KMS-11 (cell line): ENCODE results near the gene RAB19.

Experiments used
- H2AFZ ChIP-seq: fragments of 200-600 bp; sonication (generic); 2 replicates; pipeline ENCODE4 v1.6.1; 2016; ENCODE audit warnings: antibody characterized with exemption, mixed run types, low read depth
- H3K27ac ChIP-seq: fragments of 200-600 bp; sonication (generic); 2 replicates; pipeline ENCODE4 v1.6.1; 2016; ENCODE audit warnings: mild to moderate bottlenecking, mixed run types
- H3K27me3 ChIP-seq: fragments of 200-600 bp; sonication (generic); 2 replicates; pipeline ENCODE4 v1.6.1; 2017; ENCODE audit warnings: mild to moderate bottlenecking, low read depth, mixed run types, moderate library complexity; ENCODE audit not compliant: insufficient read depth
- H3K36me3 ChIP-seq: fragments of 200-600 bp; sonication (generic); 2 replicates; pipeline ENCODE4 v1.6.1; 2017; ENCODE audit warnings: mild to moderate bottlenecking, mixed run types; ENCODE audit not compliant: insufficient read depth
- H3K4me1 ChIP-seq: fragments of 200-600 bp; sonication (generic); 2 replicates; pipeline ENCODE4 v1.6.1; 2016; ENCODE audit warnings: mild to moderate bottlenecking, low read depth, mixed run types; ENCODE audit not compliant: poor library complexity, severe bottlenecking
- H3K4me2 ChIP-seq: fragments of 200-600 bp; sonication (generic); 2 replicates; pipeline ENCODE4 v1.7.0; 2016; ENCODE audit warnings: mild to moderate bottlenecking, mixed run types
- H3K4me3 ChIP-seq: fragments of 200-600 bp; sonication (generic); IDR thresholded peaks from 2 replicates; pipeline ENCODE4 v1.6.1; 2017; ENCODE audit warnings: low read depth, low read length, mixed read lengths; ENCODE audit not compliant: insufficient read depth
- H3K79me2 ChIP-seq: fragments of 200-600 bp; sonication (generic); 2 replicates; pipeline ENCODE4 v1.6.1; 2016; ENCODE audit warnings: low read depth, mixed run types; ENCODE audit not compliant: insufficient read depth
- H3K9ac ChIP-seq: fragments of 200-600 bp; sonication (generic); 2 replicates; pipeline ENCODE4 v1.6.1; 2016; ENCODE audit warnings: mild to moderate bottlenecking, mixed run types
- H4K20me1 ChIP-seq: fragments of 200-600 bp; sonication (generic); 2 replicates; pipeline ENCODE4 v1.6.1; 2016; ENCODE audit warnings: mild to moderate bottlenecking, mixed run types; ENCODE audit not compliant: insufficient read depth
- TF ChIP-seq, protein P1 (sequence below): fragments of 200-600 bp; sonication (generic); conservative IDR thresholded peaks from 2 replicates; pipeline ENCODE4 v1.6.1; 2017; ENCODE audit warnings: low read depth, mild to moderate bottlenecking, antibody characterized with exemption, low read length, moderate library complexity, mixed read lengths

The RAB19 gene

DNA sequence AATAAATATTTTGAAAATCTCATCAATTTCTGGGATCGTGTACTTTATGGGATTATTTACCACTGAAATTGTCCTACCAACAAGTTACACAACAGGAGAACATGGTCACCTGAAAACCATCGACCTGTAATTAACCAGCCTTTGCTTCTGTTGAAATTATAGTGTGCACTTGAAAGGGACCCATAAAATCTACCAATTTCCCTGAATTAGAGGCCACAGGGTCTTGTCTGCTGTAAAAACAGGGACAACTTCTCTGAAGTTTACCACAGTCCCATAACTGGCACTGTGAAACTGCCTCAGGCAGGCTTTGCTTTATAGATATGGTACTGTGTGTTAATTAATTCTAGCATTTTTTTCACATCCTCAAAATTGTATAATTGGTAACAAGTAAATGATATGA is 37.7 kb downstream of the RAB19 start:
- no peak overlapping the region for H3K4me2 ChIP-seq
- H2AFZ ChIP-seq, result no peak overlapping the region
- TF ChIP-seq, protein P1, sequence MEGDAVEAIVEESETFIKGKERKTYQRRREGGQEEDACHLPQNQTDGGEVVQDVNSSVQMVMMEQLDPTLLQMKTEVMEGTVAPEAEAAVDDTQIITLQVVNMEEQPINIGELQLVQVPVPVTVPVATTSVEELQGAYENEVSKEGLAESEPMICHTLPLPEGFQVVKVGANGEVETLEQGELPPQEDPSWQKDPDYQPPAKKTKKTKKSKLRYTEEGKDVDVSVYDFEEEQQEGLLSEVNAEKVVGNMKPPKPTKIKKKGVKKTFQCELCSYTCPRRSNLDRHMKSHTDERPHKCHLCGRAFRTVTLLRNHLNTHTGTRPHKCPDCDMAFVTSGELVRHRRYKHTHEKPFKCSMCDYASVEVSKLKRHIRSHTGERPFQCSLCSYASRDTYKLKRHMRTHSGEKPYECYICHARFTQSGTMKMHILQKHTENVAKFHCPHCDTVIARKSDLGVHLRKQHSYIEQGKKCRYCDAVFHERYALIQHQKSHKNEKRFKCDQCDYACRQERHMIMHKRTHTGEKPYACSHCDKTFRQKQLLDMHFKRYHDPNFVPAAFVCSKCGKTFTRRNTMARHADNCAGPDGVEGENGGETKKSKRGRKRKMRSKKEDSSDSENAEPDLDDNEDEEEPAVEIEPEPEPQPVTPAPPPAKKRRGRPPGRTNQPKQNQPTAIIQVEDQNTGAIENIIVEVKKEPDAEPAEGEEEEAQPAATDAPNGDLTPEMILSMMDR, result no peak
- no peaks in the 10 kb centered on the region for H4K20me1 ChIP-seq
- H3K4me3 ChIP-seq, result no peak overlapping the region
- no peaks in the 10 kb centered on the region for H3K36me3 ChIP-seq
- no peak overlapping the region for H3K9ac ChIP-seq
- H3K27me3 ChIP-seq, result no peaks in the 10 kb centered on the region
- no peaks in the 10 kb centered on the region for H3K79me2 ChIP-seq
- H3K27ac ChIP-seq, result no peak overlapping the region
- no peaks in the 10 kb centered on the region for H3K4me1 ChIP-seq

DNA sequence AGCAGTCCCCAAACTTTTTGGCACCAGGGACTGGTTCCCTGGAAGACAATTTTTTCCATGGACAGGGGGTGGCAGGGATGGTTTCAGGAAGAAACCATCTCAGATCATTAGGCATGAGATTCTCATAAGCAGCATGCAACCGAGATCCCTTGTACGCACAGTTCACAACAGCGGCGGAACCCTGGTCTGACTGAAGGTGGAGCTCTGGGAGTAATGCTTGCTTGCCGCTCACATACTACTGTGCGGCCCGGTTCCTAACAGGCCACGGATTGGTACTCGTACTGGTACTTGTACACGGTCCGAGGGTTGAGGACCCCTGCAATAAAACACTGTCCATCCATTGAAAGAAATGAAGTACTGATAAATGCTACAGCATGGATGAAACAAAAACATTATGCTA is 42.6 kb downstream of the RAB19 start:
- H3K4me2 ChIP-seq, result no peak overlapping the region
- no peaks in the 10 kb centered on the region for H3K4me1 ChIP-seq
- no peak overlapping the region for H3K9ac ChIP-seq
- H4K20me1 ChIP-seq, result no peaks in the 10 kb centered on the region
- no peaks in the 10 kb centered on the region for H3K36me3 ChIP-seq
- TF ChIP-seq, protein P1, result no peak
- no peak overlapping the region for H3K27ac ChIP-seq
- H3K4me3 ChIP-seq, result no peak overlapping the region
- H2AFZ ChIP-seq, result no peak overlapping the region
- no peaks in the 10 kb centered on the region for H3K27me3 ChIP-seq
- H3K79me2 ChIP-seq, result no peaks in the 10 kb centered on the region

DNA sequence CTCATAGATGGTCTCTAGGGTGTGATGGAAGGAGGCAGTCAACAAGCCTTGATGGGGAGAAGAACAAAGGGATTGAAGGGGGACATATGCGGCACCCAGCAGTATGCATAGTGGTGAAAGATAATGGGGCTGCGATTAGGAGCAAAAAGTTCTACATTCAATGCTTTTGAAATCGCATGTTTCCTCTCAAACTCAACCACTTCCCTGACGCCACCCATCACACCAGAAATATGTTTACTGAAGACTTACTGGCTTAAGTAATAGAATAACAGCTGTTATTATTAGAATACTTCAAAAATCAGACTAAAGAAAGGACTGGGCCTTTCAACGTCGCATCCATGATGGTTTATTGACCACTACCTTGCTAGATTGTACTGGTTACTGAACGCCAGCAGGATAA is 44.0 kb downstream of the RAB19 start:
- H2AFZ ChIP-seq, result no peak overlapping the region
- no peaks in the 10 kb centered on the region for H3K4me1 ChIP-seq
- H3K36me3 ChIP-seq, result no peaks in the 10 kb centered on the region
- H3K4me2 ChIP-seq, result no peak overlapping the region
- TF ChIP-seq, protein P1, result no peak
- no peak overlapping the region for H3K27ac ChIP-seq
- no peak overlapping the region for H3K4me3 ChIP-seq
- H3K9ac ChIP-seq, result no peak overlapping the region
- no peaks in the 10 kb centered on the region for H4K20me1 ChIP-seq
- no peaks in the 10 kb centered on the region for H3K79me2 ChIP-seq
- H3K27me3 ChIP-seq, result no peaks in the 10 kb centered on the region

DNA sequence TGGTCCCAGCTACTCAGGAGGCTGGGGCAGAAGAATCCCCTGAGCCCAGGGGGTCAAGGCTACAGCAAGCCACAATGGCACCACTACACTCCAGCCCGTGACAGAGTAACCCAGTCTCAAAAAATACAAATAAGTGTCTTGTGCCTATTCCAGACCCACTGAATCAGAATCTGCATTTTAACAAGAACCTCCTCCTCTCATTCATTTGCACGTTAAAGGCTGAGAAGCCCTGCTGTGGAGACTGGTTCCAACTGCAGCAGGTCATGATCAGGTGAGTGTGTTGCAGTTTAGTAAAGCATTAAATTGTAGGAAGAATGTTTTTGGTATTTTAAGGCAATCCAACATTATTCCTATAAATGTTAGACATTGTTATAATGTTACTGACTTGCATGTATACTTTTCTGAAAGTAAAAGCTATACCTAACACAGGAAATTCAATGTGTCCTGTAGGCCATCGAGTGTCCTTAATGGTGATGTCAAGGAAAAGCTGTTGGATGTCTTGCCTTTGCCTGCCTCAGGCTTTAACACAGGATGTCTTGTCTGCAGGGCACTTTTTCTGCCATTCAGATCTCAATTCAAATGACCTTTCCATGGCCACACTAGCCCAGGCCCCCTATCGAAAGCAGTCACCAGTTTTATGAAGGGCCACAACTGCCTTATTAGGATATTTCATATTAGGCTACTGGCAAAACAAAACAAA is 45.1 kb downstream of the RAB19 start:
- Histone ChIP-seq H3K27me3 (no peaks in the 10 kb centered on the region), H2AFZ (no peak overlapping the region), H3K9ac (no peak overlapping the region), H3K27ac (no peak overlapping the region), H3K4me2 (no peak overlapping the region), H3K79me2 (no peaks in the 10 kb centered on the region), H3K4me1 (peaks cover 4% of the 10 kb centered on the region), H4K20me1 (no peaks in the 10 kb centered on the region), H3K4me3 (no peak overlapping the region), H3K36me3 (no peaks in the 10 kb centered on the region)
- TF ChIP-seq, protein P1, result no peak
